ENCODE data around the gene ARID1B. TPM values are rescaled to one million over a fixed set of nuclear protein-coding genes. Genes with fewer than 3 reads are reported as not detected.

Gene ARID1B
- total and polyA plus RNA-seq, 2 of the 13 experiments (the other 11 are each of a cell fraction or from before 2014, with no cell fraction given), result 20.1 to 32.6 TPM

GRCh38 chr6:156842598-156843250, 65.5 kb downstream of the ARID1B start:
- CTCF ChIA-PET (ENCODE audit: low intra/inter-chr PET ratio, low total read pairs), result no interaction called here
- in situ Hi-C loops (cut with HindIII; ENCODE audit: extremely low pct_ligation_motif_present, low pct_unique_long_range_greater_than_20kb), result no loop called here
- no TSS peak for BruUV-seq (replicated peaks)
- H2AFZ ChIP-seq (ENCODE audit: low read length), result no peak overlapping the region
- no peaks in the 10 kb centered on the region for H3K9me3 ChIP-seq (ENCODE audit: low read length)
- POLR2A ChIA-PET, result no interaction called here
- intact Hi-C loops (cut with micrococcal nuclease; ENCODE audit: unreplicated experiment), result no loop called here
- DNase-seq (ENCODE audit: low spot score) (no peak), FAIRE-seq (no peak), ATAC-seq (no peak)
- H3K4me3 ChIP-seq (replicated peaks in 1 of 3; ENCODE audit: insufficient read depth in 1 of 3, low read depth in 2 of 3, low read length in 3 of 3), result no peak overlapping the region
- peaks cover 23% of the 10 kb centered on the region for H3K4me1 ChIP-seq (ENCODE audit: insufficient read depth, low read length)
- H3K27me3 ChIP-seq (ENCODE audit: control insufficient read depth in 1 of 2, insufficient read depth in 2 of 2, low read length in 2 of 2), result no peaks in the 10 kb centered on the region
- no peak for TF ChIP-seq ZSCAN21 (CRISPR knock-in tag; IDR thresholded peaks at IDR 0.05; ENCODE audit: borderline replicate concordance)
- no peak for TF ChIP-seq PATZ1 (CRISPR knock-in tag; IDR thresholded peaks at IDR 0.05)
- TF ChIP-seq DNMT1 (CRISPR knock-in tag; IDR thresholded peaks at IDR 0.05), result no peak
- TF ChIP-seq ZNF33B (CRISPR knock-in tag; IDR thresholded peaks at IDR 0.05), result no peak
- 0 out of 2 replicates have a peak, but pooled peaks have one; percentile 32 for TF ChIP-seq ZBTB33 (CRISPR knock-in tag; IDR thresholded peaks at IDR 0.05)
- no peak for TF ChIP-seq HNRNPK (IDR thresholded peaks at IDR 0.05; ENCODE audit: low read depth, low read length, poor library complexity, severe bottlenecking)
- peaks cover 1 to 4% of the 10 kb centered on the region in 2 experiments; a peak in 3 of 5 replicates for H3K36me3 ChIP-seq (replicated peaks in 1 of 2; ENCODE audit: control insufficient read depth in 1 of 2, insufficient read depth in 2 of 2, low read length in 2 of 2)
- no peak overlapping the region for H3K4me2 ChIP-seq (ENCODE audit: low read depth, low read length)
- 95% methylated on average over 3 of the region's 3 CpGs for WGBS (ENCODE audit: low lambda C conversion rate)
- H3K27ac ChIP-seq (ENCODE audit: extremely low read length, insufficient read depth, low read length), result no peak overlapping the region
- no peak overlapping the region for H3K9ac ChIP-seq (ENCODE audit: insufficient read depth, low read depth, low read length)
- H3K79me2 ChIP-seq (ENCODE audit: insufficient read depth, low read length), result peaks cover 84% of the 10 kb centered on the region
- peaks cover 7% of the 10 kb centered on the region; the same call in 1 of the 2 replicates for H4K20me1 ChIP-seq (ENCODE audit: insufficient read depth, low read length)
